ENCODE results near the gene FBL.

FBL gene

GRCh38 chr19:39788244-39788643, 57.9 kb downstream of the FBL start:
- DNase-seq (ENCODE audit: low spot score), result no peak
